ENCODE data around the gene HCN3. TPM values are rescaled to one million over a fixed set of nuclear protein-coding genes. Genes with fewer than 3 reads are reported as not detected.
"Not testable (repeated sequence)": the region's sequence is repeated elsewhere in the genome, so short reads cannot be mapped to it uniquely, and the experiment has no call there.

HCN3 gene
- total RNA-seq, 4 donors from 2014 or later = 1.7 to 2.7 (median 2.4) TPM

DNA sequence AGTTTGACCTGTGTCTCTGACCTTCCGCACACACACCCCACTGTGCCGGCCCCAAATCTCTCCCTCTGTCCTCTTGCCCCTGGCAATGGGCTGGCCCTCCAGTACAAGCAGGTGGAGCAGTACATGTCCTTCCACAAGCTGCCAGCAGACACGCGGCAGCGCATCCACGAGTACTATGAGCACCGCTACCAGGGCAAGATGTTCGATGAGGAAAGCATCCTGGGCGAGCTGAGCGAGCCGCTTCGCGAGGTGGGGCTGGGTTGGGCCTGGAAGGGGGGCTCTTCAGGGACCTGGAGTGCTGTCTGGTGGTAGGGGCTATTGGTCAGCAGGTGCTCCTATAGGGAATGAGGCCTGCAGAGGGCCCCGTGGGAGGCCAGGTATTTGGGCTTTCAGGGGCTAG, 7.8 kb downstream of the HCN3 start:
- H3K27ac ChIP-seq = no peak overlapping the region
- H3K27me3 ChIP-seq = no peaks in the 10 kb centered on the region
- WGBS, 2 donors = 89 to 95% methylated on average over 12 to 14 of the region's 14 CpGs
- no peaks in the 10 kb centered on the region for H3K9me3 ChIP-seq
- H3K4me3 ChIP-seq = no peak overlapping the region
- DNase-seq (ENCODE audit: low spot score in 2 of 2) = no peak
- peaks cover 0 to 49% (median 0%) of the 10 kb centered on the region in 3 donors for H3K36me3 ChIP-seq
- TF ChIP-seq EP300 (IDR thresholded peaks at IDR 0.05) = no peak
- TF ChIP-seq POLR2A (IDR thresholded peaks at IDR 0.05) = no peak
- TF ChIP-seq, protein P1, sequence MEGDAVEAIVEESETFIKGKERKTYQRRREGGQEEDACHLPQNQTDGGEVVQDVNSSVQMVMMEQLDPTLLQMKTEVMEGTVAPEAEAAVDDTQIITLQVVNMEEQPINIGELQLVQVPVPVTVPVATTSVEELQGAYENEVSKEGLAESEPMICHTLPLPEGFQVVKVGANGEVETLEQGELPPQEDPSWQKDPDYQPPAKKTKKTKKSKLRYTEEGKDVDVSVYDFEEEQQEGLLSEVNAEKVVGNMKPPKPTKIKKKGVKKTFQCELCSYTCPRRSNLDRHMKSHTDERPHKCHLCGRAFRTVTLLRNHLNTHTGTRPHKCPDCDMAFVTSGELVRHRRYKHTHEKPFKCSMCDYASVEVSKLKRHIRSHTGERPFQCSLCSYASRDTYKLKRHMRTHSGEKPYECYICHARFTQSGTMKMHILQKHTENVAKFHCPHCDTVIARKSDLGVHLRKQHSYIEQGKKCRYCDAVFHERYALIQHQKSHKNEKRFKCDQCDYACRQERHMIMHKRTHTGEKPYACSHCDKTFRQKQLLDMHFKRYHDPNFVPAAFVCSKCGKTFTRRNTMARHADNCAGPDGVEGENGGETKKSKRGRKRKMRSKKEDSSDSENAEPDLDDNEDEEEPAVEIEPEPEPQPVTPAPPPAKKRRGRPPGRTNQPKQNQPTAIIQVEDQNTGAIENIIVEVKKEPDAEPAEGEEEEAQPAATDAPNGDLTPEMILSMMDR (IDR thresholded peaks at IDR 0.05) = no peak
- H3K4me1 ChIP-seq = no peaks in the 10 kb centered on the region

DNA sequence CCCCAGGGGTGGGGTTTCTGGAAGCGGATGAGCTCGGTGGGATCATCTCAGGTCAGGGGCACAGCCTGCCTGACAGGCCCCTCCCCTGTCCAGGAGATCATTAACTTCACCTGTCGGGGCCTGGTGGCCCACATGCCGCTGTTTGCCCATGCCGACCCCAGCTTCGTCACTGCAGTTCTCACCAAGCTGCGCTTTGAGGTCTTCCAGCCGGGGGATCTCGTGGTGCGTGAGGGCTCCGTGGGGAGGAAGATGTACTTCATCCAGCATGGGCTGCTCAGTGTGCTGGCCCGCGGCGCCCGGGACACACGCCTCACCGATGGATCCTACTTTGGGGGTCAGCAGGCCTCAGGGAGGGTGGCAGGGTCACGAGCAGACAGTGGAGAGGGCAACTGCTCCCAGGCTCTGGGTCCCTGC, 8.4 kb downstream of the HCN3 start:
- H3K4me3 ChIP-seq = no peak overlapping the region
- no peak overlapping the region for H3K27ac ChIP-seq
- H3K36me3 ChIP-seq = peaks cover 0 to 51% (median 0%) of the 10 kb centered on the region in 3 donors
- DNase-seq (ENCODE audit: low spot score in 2 of 2) = no peak
- 86 to 93% methylated on average over 14 to 18 of the region's 18 CpGs for WGBS, 2 donors
- no peaks in the 10 kb centered on the region for H3K9me3 ChIP-seq
- H3K4me1 ChIP-seq = no peaks in the 10 kb centered on the region
- no peaks in the 10 kb centered on the region for H3K27me3 ChIP-seq
- no peak for TF ChIP-seq EP300 (IDR thresholded peaks at IDR 0.05)
- TF ChIP-seq, protein P1 (IDR thresholded peaks at IDR 0.05) = no peak
- TF ChIP-seq POLR2A (IDR thresholded peaks at IDR 0.05) = no peak

DNA sequence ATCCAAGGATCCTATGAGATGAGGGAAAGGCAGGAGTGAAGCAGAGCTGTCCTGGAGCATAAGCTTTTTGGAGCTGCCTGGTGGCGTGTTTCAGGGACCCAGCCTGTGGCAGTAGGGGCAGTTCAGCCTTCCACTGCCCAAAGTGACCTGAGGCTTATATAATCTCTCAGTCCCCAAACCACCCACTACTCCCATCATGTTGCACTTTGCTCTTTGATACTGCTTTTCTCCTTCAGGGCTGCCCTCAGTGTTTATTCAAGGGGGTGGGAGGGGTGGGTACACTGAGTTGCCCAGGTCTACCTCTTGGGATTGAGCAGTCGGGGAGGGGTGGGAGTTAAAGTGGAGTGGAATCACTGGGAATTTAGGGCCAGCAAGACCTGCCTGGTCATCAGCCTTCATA, 9.3 kb downstream of the HCN3 start:
- DNase-seq (ENCODE audit: low spot score in 2 of 2) = no peak
- 93 to 98% methylated on average over 2 of the region's 2 CpGs for WGBS, 2 donors
- Histone ChIP-seq H3K27ac (no peak overlapping the region), H3K36me3 (peaks cover 0 to 51% (median 0%) of the 10 kb centered on the region in 3 donors), H3K9me3 (no peaks in the 10 kb centered on the region), H3K4me3 (no peak overlapping the region), H3K27me3 (no peaks in the 10 kb centered on the region), H3K4me1 (no peaks in the 10 kb centered on the region)
- TF ChIP-seq POLR2A (IDR thresholded peaks at IDR 0.05) (no peak), EP300 (IDR thresholded peaks at IDR 0.05) (no peak)
- TF ChIP-seq, protein P1 (IDR thresholded peaks at IDR 0.05) = no peak

DNA sequence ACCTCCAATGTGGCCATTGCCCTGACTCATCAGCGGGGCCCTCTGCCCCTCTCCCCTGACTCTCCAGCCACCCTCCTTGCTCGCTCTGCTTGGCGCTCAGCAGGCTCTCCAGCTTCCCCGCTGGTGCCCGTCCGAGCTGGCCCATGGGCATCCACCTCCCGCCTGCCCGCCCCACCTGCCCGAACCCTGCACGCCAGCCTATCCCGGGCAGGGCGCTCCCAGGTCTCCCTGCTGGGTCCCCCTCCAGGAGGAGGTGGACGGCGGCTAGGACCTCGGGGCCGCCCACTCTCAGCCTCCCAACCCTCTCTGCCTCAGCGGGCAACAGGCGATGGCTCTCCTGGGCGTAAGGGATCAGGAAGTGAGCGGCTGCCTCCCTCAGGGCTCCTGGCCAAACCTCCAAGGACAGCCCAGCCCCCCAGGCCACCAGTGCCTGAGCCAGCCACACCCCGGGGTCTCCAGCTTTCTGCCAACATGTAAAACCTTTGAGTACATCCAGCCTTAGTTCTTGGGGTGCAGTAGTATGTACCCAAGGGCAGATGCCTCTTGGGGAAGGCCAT, 10.8 kb downstream of the HCN3 start:
- TF ChIP-seq, protein P1 (IDR thresholded peaks at IDR 0.05) = no peak
- TF ChIP-seq POLR2A (IDR thresholded peaks at IDR 0.05) (no peak), EP300 (IDR thresholded peaks at IDR 0.05) (no peak)
- Histone ChIP-seq H3K9me3 (no peaks in the 10 kb centered on the region), H3K27me3 (no peaks in the 10 kb centered on the region), H3K36me3 (peaks cover 0 to 45% (median 0%) of the 10 kb centered on the region in 3 donors), H3K4me3 (no peak overlapping the region), H3K27ac (no peak overlapping the region), H3K4me1 (no peaks in the 10 kb centered on the region)
- 85 to 90% methylated on average over 18 to 21 of the region's 21 CpGs for WGBS, 2 donors
- no peak for DNase-seq (ENCODE audit: low spot score in 2 of 2)

DNA sequence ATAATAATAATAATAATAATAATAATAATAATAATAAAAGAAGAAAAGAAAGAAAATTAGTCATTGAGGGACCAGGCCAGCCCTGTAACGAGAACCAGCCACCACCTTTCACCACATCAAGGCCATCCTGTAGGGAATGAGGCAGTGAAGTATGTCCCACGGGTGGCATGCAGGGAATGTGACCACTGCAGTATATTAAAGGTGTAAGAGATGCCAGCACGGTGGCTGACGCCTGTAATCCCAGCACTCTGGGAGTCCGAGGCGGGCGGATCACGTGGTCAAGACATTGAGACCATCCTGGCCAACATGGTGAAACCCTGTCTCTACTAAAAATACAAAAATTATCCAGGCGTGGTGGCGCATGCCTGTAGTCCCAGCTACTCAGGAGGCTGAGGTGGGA, 13.7 kb downstream of the HCN3 start:
- WGBS, 2 donors = 80 to 85% methylated on average over 10 of the region's 10 CpGs

More for the DNA sequence above, 13.7 kb downstream of the HCN3 start:
- not testable (repeated sequence) for H3K4me3 ChIP-seq; DNase-seq (ENCODE audit: low spot score in 2 of 2); H3K27ac ChIP-seq; H3K9me3 ChIP-seq
- peaks cover 0 to 10% (median 3%) of the 10 kb centered on the region in 4 donors for H3K4me1 ChIP-seq
- H3K27me3 ChIP-seq = peaks cover 0 to 17% of the 10 kb centered on the region in 2 donors
- peaks cover 0 to 23% (median 0%) of the 10 kb centered on the region in 3 donors for H3K36me3 ChIP-seq

All from tibial nerve (tissue), 4 donors.